ENCODE results near the gene PTGDR. TPM values are rescaled to one million over a fixed set of nuclear protein-coding genes. Genes with fewer than 3 reads are reported as not detected.
A peak's percentile ranks its signal among the peaks of the same experiment; 100 is the strongest.

The PTGDR gene
- 1.5 TPM for polyA plus RNA-seq

GRCh38 chr14:52267501-52268278 lies at the start of gene PTGDR:
Gene PTGDR, plus strand, starts transcription at chr14:52267698. Its CDS starts 117 bp downstream, at chr14:52267815.
- H3K36me3 Mint-ChIP-seq: no peaks in the 10 kb centered on the region
- peaks cover 4 to 19% (median 5%) of the 10 kb centered on the region in 3 donors for H3K4me1 Mint-ChIP-seq
- H3K4me3 Mint-ChIP-seq: peak within 1 kb of the TSS in 3 of 4 donors; percentile 70 to 91 (median 70)
- H3K27me3 Mint-ChIP-seq: peaks cover 52% of the 10 kb centered on the region
- H3K9me3 Mint-ChIP-seq: no peaks in the 10 kb centered on the region
- peak within 1 kb of the TSS in 1 of 3 donors; percentile 70 for H3K27ac Mint-ChIP-seq

- Mint-ChIP-seq H3K9me3 (no peaks in the 10 kb centered on the region), H3K4me1 (peaks cover 0 to 5% (median 4%) of the 10 kb centered on the region in 3 donors), H3K36me3 (no peaks in the 10 kb centered on the region), H3K27me3 (peaks cover 3% of the 10 kb centered on the region), H3K4me3 (no peak overlapping the region), H3K27ac (peak overlapping the region in 1 of 3 donors; percentile 51)
These were observed 47.9 kb upstream of the PTGDR start for GRCh38 chr14:52219488-52220084.

- Mint-ChIP-seq H3K4me3 (peak overlapping the region; percentile 77 to 95 (median 88)), H3K27ac (peak overlapping the region in 1 of 3 donors; percentile 76), H3K36me3 (no peaks in the 10 kb centered on the region), H3K27me3 (peaks cover 2% of the 10 kb centered on the region), H3K9me3 (no peaks in the 10 kb centered on the region), H3K4me1 (peaks cover 0 to 5% (median 4%) of the 10 kb centered on the region in 3 donors)
These were observed 46.3 kb upstream of the PTGDR start for GRCh38 chr14:52220924-52221811.

- Mint-ChIP-seq H3K4me1 (peaks cover 0 to 7% (median 5%) of the 10 kb centered on the region in 3 donors), H3K4me3 (no peak overlapping the region), H3K27me3 (peaks cover 2% of the 10 kb centered on the region), H3K27ac (peak overlapping the region in 1 of 3 donors; percentile 48), H3K9me3 (no peaks in the 10 kb centered on the region), H3K36me3 (no peaks in the 10 kb centered on the region)
These were observed 44.6 kb upstream of the PTGDR start for GRCh38 chr14:52222901-52223300.

GRCh38 chr14:52227619-52228222 lies 39.8 kb upstream of the PTGDR start:
- H3K9me3 Mint-ChIP-seq: no peaks in the 10 kb centered on the region
- no peaks in the 10 kb centered on the region for H3K36me3 Mint-ChIP-seq
- peak overlapping the region in 1 of 4 donors; percentile 12 for H3K4me3 Mint-ChIP-seq
- H3K4me1 Mint-ChIP-seq: peaks cover 9 to 24% (median 16%) of the 10 kb centered on the region in 3 donors
- H3K27ac Mint-ChIP-seq: no peak overlapping the region
- H3K27me3 Mint-ChIP-seq: peaks cover 3% of the 10 kb centered on the region

- Mint-ChIP-seq H3K9me3 (no peaks in the 10 kb centered on the region), H3K4me1 (peaks cover 14 to 17% (median 15%) of the 10 kb centered on the region in 3 donors)
These were observed 33.8 kb upstream of the PTGDR start for GRCh38 chr14:52233693-52234092.

GRCh38 chr14:52235434-52235833 lies 32.1 kb upstream of the PTGDR start:
- Mint-ChIP-seq H3K4me3 (no peak overlapping the region), H3K9me3 (no peaks in the 10 kb centered on the region), H3K4me1 (peaks cover 4 to 7% (median 7%) of the 10 kb centered on the region in 3 donors), H3K27me3 (peaks cover 24% of the 10 kb centered on the region), H3K36me3 (no peaks in the 10 kb centered on the region), H3K27ac (no peak overlapping the region)

More at GRCh38 chr14:52233693-52234092, 33.8 kb upstream of the PTGDR start:
- H3K27me3 Mint-ChIP-seq: peaks cover 19% of the 10 kb centered on the region
- no peaks in the 10 kb centered on the region for H3K36me3 Mint-ChIP-seq
- no peak overlapping the region for H3K4me3 Mint-ChIP-seq
- H3K27ac Mint-ChIP-seq: no peak overlapping the region

GRCh38 chr14:52235866-52236510 lies 31.5 kb upstream of the PTGDR start:
- Mint-ChIP-seq H3K4me3 (no peak overlapping the region), H3K36me3 (no peaks in the 10 kb centered on the region), H3K4me1 (peaks cover 3 to 9% (median 5%) of the 10 kb centered on the region in 3 donors), H3K27ac (no peak overlapping the region), H3K27me3 (peaks cover 29% of the 10 kb centered on the region), H3K9me3 (no peaks in the 10 kb centered on the region)

- Mint-ChIP-seq H3K27ac (no peak overlapping the region), H3K4me3 (no peak overlapping the region), H3K27me3 (peaks cover 29% of the 10 kb centered on the region), H3K4me1 (peaks cover 0 to 9% (median 5%) of the 10 kb centered on the region in 3 donors), H3K9me3 (no peaks in the 10 kb centered on the region), H3K36me3 (no peaks in the 10 kb centered on the region)
These were observed 28.8 kb upstream of the PTGDR start for GRCh38 chr14:52238682-52239081.

- Mint-ChIP-seq H3K36me3 (no peaks in the 10 kb centered on the region), H3K27me3 (peaks cover 31% of the 10 kb centered on the region), H3K4me3 (no peak overlapping the region), H3K27ac (no peak overlapping the region), H3K9me3 (no peaks in the 10 kb centered on the region), H3K4me1 (peaks cover 0 to 10% (median under 1%) of the 10 kb centered on the region in 3 donors)
These were observed 26.9 kb upstream of the PTGDR start for GRCh38 chr14:52240623-52241022.

GRCh38 chr14:52241087-52241793 lies 26.3 kb upstream of the PTGDR start:
- no peak overlapping the region for H3K4me3 Mint-ChIP-seq
- H3K9me3 Mint-ChIP-seq: peaks cover 0 to 1% (median 0%) of the 10 kb centered on the region in 3 donors
- no peaks in the 10 kb centered on the region for H3K36me3 Mint-ChIP-seq
- H3K4me1 Mint-ChIP-seq: peaks cover 0 to 10% (median 0%) of the 10 kb centered on the region in 3 donors
- peaks cover 27% of the 10 kb centered on the region for H3K27me3 Mint-ChIP-seq
- no peak overlapping the region for H3K27ac Mint-ChIP-seq

- H3K4me3 Mint-ChIP-seq: no peak overlapping the region
- peaks cover 16% of the 10 kb centered on the region for H3K27me3 Mint-ChIP-seq
- peaks cover 0 to 14% (median 5%) of the 10 kb centered on the region in 3 donors for H3K4me1 Mint-ChIP-seq
- H3K9me3 Mint-ChIP-seq: peaks cover 0 to 13% (median 5%) of the 10 kb centered on the region in 3 donors
- no peaks in the 10 kb centered on the region for H3K36me3 Mint-ChIP-seq
- no peak overlapping the region for H3K27ac Mint-ChIP-seq
These were observed 23.2 kb upstream of the PTGDR start for GRCh38 chr14:52244328-52244727.

GRCh38 chr14:52244997-52245396 lies 22.5 kb upstream of the PTGDR start:
- Mint-ChIP-seq H3K27me3 (peaks cover 14% of the 10 kb centered on the region), H3K27ac (peak overlapping the region in 1 of 3 donors; percentile 17), H3K4me1 (peaks cover 0 to 14% (median 5%) of the 10 kb centered on the region in 3 donors), H3K36me3 (no peaks in the 10 kb centered on the region), H3K4me3 (no peak overlapping the region), H3K9me3 (peaks cover 0 to 13% (median 5%) of the 10 kb centered on the region in 3 donors)
